ENCODE data around the gene FAM110A. TPM values are rescaled to one million over a fixed set of nuclear protein-coding genes. Genes with fewer than 3 reads are reported as not detected.
"Not testable (repeated sequence)": the region's sequence is repeated elsewhere in the genome, so short reads cannot be mapped to it uniquely, and the experiment has no call there.

FAM110A gene
- total and polyA plus RNA-seq, 2 experiments from 2014 or later = 30.2 to 34.4 TPM

GRCh38 chr20:825710-826421 lies 7.6 kb upstream of the FAM110A start:
- DNase-seq (ENCODE audit: low read depth in 1 of 2, low spot score in 1 of 2) = no peak
- H3K27me3 ChIP-seq = no peaks in the 10 kb centered on the region
- no peak overlapping the region for H3K27ac ChIP-seq
- TF ChIP-seq CTCF (IDR thresholded peaks at IDR 0.05; ENCODE audit: low read depth, low read length) = no peak
- no peak overlapping the region for H3K4me3 ChIP-seq
- no peaks in the 10 kb centered on the region for H3K9me3 ChIP-seq (ENCODE audit: low read depth)
- H3K36me3 ChIP-seq = no peaks in the 10 kb centered on the region
- peaks cover 35% of the 10 kb centered on the region for H3K4me1 ChIP-seq (ENCODE audit: low read depth)

- Histone ChIP-seq H3K27me3 (no peaks in the 10 kb centered on the region), H3K27ac (no peak overlapping the region), H3K4me3 (no peak overlapping the region), H3K36me3 (no peaks in the 10 kb centered on the region), H3K9me3 (ENCODE audit: low read depth) (no peaks in the 10 kb centered on the region), H3K4me1 (ENCODE audit: low read depth) (peaks cover 25% of the 10 kb centered on the region)
- no peak for DNase-seq (ENCODE audit: low read depth in 1 of 2, low spot score in 1 of 2)
- no peak for TF ChIP-seq CTCF (IDR thresholded peaks at IDR 0.05; ENCODE audit: low read depth, low read length)
Measured at GRCh38 chr20:826695-827323, 6.7 kb upstream of the FAM110A start.

GRCh38 chr20:827981-828380 lies 5.5 kb upstream of the FAM110A start:
- H3K36me3 ChIP-seq; H3K27ac ChIP-seq; H3K4me3 ChIP-seq; H3K27me3 ChIP-seq; DNase-seq (ENCODE audit: low read depth in 1 of 2, low spot score in 1 of 2); H3K9me3 ChIP-seq (ENCODE audit: low read depth): not testable (repeated sequence)
- H3K4me1 ChIP-seq (ENCODE audit: low read depth) = peaks cover 21% of the 10 kb centered on the region

- Histone ChIP-seq H3K4me3 (no peak overlapping the region), H3K4me1 (ENCODE audit: low read depth) (peaks cover 17% of the 10 kb centered on the region), H3K36me3 (no peaks in the 10 kb centered on the region), H3K27ac (peak overlapping the region; percentile 7), H3K27me3 (no peaks in the 10 kb centered on the region), H3K9me3 (ENCODE audit: low read depth) (no peaks in the 10 kb centered on the region)
- DNase-seq (ENCODE audit: low read depth in 1 of 2, low spot score in 1 of 2) = peak in 1 of 2 donors; percentile 34
- TF ChIP-seq CTCF (IDR thresholded peaks at IDR 0.05; ENCODE audit: low read depth, low read length) = no peak
Measured at GRCh38 chr20:828987-829386, 4.5 kb upstream of the FAM110A start.

GRCh38 chr20:829551-829950 lies 4.0 kb upstream of the FAM110A start:
- no peak overlapping the region for H3K4me3 ChIP-seq
- peak overlapping the region; percentile 7 for H3K27ac ChIP-seq
- no peaks in the 10 kb centered on the region for H3K9me3 ChIP-seq (ENCODE audit: low read depth)
- H3K27me3 ChIP-seq = no peaks in the 10 kb centered on the region
- TF ChIP-seq CTCF (IDR thresholded peaks at IDR 0.05; ENCODE audit: low read depth, low read length) = no peak
- H3K36me3 ChIP-seq = no peaks in the 10 kb centered on the region
- H3K4me1 ChIP-seq (ENCODE audit: low read depth) = peaks cover 19% of the 10 kb centered on the region
- DNase-seq (ENCODE audit: low read depth in 1 of 2, low spot score in 1 of 2) = peak in 1 of 2 donors; percentile 44

GRCh38 chr20:830011-830521 lies 3.4 kb upstream of the FAM110A start:
- Histone ChIP-seq H3K27me3 (no peaks in the 10 kb centered on the region), H3K36me3 (no peaks in the 10 kb centered on the region), H3K4me1 (ENCODE audit: low read depth) (peaks cover 24% of the 10 kb centered on the region), H3K4me3 (no peak overlapping the region), H3K9me3 (ENCODE audit: low read depth) (no peaks in the 10 kb centered on the region), H3K27ac (peak overlapping the region; percentile 7)
- no peak for TF ChIP-seq CTCF (IDR thresholded peaks at IDR 0.05; ENCODE audit: low read depth, low read length)
- DNase-seq (ENCODE audit: low read depth in 1 of 2, low spot score in 1 of 2) = peak in 1 of 2 donors; percentile 85
